T-helper 1 cell treated with Interleukin-12 subunit alpha and Interleukin-12 subunit beta and Interleukin-4 antibody, amounts not matched to agents 30 μg/mL and 1 μg/mL, for 36 hours (primary cell): ENCODE results near the gene PLA2G4E.

Experiments
- H3K27ac Mint-ChIP-seq: one replicate; pipeline ENCODE4 v1.8.0; 2021; ENCODE audit warnings: mild to moderate bottlenecking, mixed read lengths
- H3K27me3 Mint-ChIP-seq: one replicate; pipeline ENCODE4 v1.8.0; 2021; ENCODE audit warnings: low read depth, mixed read lengths
- H3K36me3 Mint-ChIP-seq: one replicate; pipeline ENCODE4 v1.8.0; 2021; ENCODE audit warnings: low read depth, mixed read lengths
- H3K4me1 Mint-ChIP-seq: one replicate; pipeline ENCODE4 v1.8.0; 2021; ENCODE audit warnings: low read depth, mixed read lengths
- H3K4me3 Mint-ChIP-seq: one replicate; pipeline ENCODE4 v1.8.0; 2021; ENCODE audit warnings: mild to moderate bottlenecking, moderate library complexity, mixed read lengths
- H3K9me3 Mint-ChIP-seq: one replicate; pipeline ENCODE4 v1.8.0; 2021; ENCODE audit warnings: mixed read lengths

The PLA2G4E gene

DNA sequence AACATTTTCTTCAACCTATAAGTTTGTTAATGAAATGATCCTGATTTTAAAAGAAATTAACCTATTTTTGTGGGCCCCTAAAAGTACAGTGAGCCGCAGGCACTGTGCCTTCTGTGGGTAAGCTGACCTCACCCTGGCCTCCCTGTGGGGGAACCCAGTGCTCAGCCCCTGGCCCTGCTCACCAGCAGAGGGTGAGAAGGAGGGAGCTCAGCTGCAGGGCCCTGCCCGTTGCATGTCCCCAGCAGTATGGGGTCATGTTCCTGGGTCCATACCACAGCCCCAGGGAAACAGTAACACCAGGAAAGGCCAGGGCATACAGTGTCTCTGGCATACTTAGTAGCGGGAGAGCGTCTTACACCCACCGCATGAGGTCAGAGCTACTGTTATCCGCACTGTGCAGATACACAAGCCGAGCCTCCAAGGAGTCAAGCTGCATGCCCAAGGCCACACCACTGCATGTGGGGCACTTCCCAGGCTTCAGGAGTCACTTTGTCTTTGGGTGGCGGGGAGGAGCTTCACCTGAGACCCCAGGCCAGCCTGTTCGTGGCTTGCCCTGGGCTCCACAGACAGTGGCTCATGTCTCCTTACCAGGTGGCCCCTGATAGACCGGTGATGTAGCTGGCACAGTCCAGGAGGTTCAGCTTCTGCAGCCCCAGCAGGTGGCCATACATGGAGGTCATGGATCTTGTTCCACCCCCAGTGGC, 25.9 kb downstream of the PLA2G4E start:
- H3K27me3 Mint-ChIP-seq, result no peaks in the 10 kb centered on the region
- H3K9me3 Mint-ChIP-seq, result no peaks in the 10 kb centered on the region
- H3K36me3 Mint-ChIP-seq, result no peaks in the 10 kb centered on the region
- H3K4me1 Mint-ChIP-seq, result no peaks in the 10 kb centered on the region
- H3K4me3 Mint-ChIP-seq, result no peak overlapping the region
- no peak overlapping the region for H3K27ac Mint-ChIP-seq

DNA sequence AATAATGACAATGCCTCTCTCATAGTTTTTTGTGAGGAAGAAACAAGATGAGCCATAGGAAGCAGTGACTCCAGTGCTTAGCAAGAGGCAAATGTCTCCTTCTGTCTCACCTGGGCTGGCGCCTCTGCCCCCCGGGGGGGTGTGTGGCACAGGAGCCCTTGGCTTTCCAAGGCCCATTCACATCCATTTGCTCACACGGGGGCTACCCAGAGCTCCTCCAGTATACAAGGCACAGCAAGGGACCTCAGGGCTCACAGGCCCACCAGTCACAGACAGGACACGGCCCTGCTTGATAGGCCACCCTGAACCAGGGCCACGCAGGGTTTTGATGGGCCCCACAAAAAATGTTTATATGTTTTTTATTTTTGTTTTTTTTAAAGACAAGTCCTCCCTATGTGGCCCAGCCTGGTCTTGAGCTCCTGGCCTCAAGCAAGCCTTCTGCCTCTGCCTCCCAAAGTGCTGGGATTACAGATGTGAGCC, 26.6 kb downstream of the PLA2G4E start:
- Mint-ChIP-seq H3K27ac (no peak overlapping the region), H3K4me1 (no peaks in the 10 kb centered on the region), H3K4me3 (no peak overlapping the region), H3K36me3 (no peaks in the 10 kb centered on the region), H3K9me3 (no peaks in the 10 kb centered on the region), H3K27me3 (no peaks in the 10 kb centered on the region)

DNA sequence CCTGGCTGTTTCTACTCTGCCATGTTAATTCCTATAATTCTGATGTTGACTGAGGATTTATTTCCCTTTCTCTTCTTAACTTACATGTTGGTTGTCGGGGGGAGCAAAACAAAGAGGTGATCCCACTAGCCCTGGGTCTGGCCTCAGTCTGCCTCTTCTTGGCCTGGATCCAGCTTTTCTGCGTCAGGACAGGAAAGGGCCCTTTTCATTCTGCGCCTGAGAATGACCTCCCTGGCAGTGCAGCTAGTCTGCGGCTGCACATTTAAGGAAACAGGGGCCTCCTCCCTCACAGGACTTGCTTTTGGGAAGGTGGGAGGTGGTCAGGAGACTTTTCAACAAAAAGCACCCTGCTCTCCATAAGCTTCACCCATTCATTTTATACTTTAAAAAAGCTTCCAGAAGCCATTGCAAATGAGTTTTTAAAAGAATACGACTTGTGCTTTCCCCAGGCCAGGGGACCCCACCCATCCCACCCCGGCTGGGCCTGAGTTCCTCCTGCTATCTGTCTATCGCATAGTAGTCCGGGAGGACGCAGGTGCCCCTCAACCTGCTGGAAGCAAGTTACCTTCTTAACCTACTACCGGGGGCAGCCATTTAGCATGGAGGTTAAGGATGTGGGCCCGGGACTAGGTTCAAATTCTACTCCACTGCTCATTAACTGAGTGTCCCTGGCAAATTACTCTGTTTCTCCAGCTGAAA, 27.2 kb downstream of the PLA2G4E start:
- H3K4me3 Mint-ChIP-seq, result no peak overlapping the region
- no peaks in the 10 kb centered on the region for H3K36me3 Mint-ChIP-seq
- no peaks in the 10 kb centered on the region for H3K4me1 Mint-ChIP-seq
- H3K9me3 Mint-ChIP-seq, result no peaks in the 10 kb centered on the region
- H3K27me3 Mint-ChIP-seq, result no peaks in the 10 kb centered on the region
- H3K27ac Mint-ChIP-seq, result no peak overlapping the region

DNA sequence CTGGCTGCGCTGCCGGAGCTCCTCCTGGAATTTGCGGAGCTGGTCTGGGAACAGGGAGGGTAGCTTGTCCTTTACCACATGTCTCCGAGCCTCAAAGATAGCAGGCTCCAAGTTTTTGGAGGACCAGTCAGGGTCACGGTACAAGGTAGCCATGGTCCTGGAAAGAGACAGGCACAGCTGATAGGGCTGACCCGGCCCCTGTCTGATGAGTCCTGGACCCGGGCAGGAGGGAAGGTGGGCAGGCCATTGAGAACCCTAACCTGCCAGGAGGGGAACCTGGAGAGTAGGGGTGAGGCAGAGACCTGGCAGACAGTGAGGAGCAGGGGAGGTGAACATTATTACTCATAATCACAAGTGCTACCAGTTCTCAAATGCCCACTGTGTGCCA, 28.0 kb downstream of the PLA2G4E start:
- Mint-ChIP-seq H3K27me3 (no peaks in the 10 kb centered on the region), H3K9me3 (no peaks in the 10 kb centered on the region), H3K36me3 (no peaks in the 10 kb centered on the region), H3K4me1 (no peaks in the 10 kb centered on the region), H3K4me3 (no peak overlapping the region), H3K27ac (no peak overlapping the region)

DNA sequence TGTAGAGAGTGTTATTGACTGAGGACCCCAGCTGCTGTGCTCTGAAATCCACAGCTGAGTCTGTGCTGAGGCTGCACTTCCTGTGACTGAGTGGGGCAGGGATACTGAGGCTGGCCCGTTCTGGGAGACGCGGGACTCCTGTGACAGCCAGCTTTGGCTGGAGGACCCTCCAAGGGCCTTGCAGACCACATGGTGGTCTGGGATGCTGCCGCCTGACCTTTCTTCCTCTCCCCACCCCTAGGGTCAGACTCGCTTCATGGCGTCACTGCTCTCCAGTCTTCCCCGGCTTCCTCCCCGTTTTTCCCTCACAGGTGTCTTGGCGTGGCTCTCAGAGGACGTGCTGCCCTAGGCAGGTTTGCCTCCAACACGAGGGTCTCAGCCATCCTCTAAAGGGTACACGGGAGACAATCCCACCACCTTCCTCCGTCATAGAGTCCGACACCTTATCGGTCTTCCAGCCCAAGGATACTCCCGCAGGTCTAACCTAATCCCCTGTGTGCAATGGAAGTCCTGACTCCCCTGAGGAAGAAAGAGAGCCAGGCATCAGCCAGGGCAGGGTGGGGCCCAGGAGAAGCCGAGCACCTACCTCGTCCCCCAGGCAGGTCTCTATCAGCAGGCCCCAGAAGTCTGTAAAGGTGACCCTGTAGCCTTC, 28.6 kb downstream of the PLA2G4E start:
- no peaks in the 10 kb centered on the region for H3K36me3 Mint-ChIP-seq

DNA sequence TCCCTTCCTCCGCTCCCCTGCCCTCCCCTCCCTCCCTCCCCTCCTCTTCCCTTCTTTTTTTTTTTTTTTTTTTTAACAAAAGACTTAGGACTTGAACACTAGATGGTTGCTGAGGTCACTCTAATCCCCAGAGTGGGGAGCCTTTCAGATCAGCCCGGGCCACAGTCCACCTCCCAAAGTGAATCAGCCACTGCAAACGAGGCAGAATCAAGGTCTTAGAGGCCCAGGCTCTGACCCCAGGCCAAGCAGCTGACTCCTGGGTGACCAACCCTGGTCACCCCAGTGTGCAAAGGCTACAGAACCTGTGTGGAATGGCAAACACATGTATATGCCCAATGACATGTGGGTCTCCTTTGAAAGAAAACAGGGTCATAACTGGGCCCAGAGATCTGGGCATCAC, 30.2 kb downstream of the PLA2G4E start:
- Mint-ChIP-seq H3K36me3 (no peaks in the 10 kb centered on the region), H3K4me3 (no peak overlapping the region), H3K27me3 (no peaks in the 10 kb centered on the region), H3K9me3 (no peaks in the 10 kb centered on the region), H3K27ac (no peak overlapping the region), H3K4me1 (no peaks in the 10 kb centered on the region)

More for the DNA sequence above, 28.6 kb downstream of the PLA2G4E start:
- H3K27me3 Mint-ChIP-seq, result no peaks in the 10 kb centered on the region
- no peaks in the 10 kb centered on the region for H3K9me3 Mint-ChIP-seq
- no peak overlapping the region for H3K27ac Mint-ChIP-seq
- no peaks in the 10 kb centered on the region for H3K4me1 Mint-ChIP-seq
- no peak overlapping the region for H3K4me3 Mint-ChIP-seq

GRCh38 chr15:41990243-41990605, 30.6 kb downstream of the PLA2G4E start:
- no peak overlapping the region for H3K27ac Mint-ChIP-seq
- no peaks in the 10 kb centered on the region for H3K27me3 Mint-ChIP-seq
- no peaks in the 10 kb centered on the region for H3K4me1 Mint-ChIP-seq

DNA sequence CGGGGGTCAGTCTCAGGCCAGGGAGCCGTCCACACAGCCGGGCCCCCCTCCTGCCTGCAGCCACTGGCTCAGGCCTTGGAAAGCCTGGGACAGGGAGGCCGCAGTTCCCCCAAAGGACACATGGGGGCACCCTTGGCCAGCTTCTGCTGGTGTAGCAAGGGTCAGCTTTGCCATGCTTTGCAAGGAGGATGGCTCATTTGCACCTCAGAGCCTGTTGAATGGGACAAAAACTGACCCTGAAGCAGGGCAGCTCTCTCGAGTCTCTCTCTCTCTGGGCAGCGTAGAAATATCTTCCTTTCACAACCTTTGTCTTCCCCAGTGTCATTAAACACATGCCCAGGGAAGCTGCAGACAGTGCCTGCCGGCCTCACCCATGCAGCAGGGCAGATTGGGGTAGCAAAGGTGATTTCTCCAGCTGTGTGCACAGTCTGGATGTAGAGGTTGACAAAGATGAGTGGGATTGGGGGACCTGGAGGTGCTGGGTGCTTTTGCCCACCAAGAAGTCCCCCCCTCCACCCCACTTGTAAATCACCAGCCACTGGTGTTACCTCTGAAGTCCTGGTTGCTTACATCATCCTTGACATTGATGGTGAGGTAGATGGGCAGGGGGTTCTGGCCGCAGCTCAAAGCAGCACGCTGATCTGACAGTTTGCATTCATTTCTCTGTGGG, 31.1 kb downstream of the PLA2G4E start:
- Mint-ChIP-seq H3K36me3 (no peaks in the 10 kb centered on the region), H3K4me3 (no peak overlapping the region), H3K9me3 (no peaks in the 10 kb centered on the region), H3K4me1 (no peaks in the 10 kb centered on the region), H3K27me3 (no peaks in the 10 kb centered on the region), H3K27ac (no peak overlapping the region)

More at GRCh38 chr15:41990243-41990605, 30.6 kb downstream of the PLA2G4E start:
- Mint-ChIP-seq H3K4me3 (no peak overlapping the region), H3K9me3 (no peaks in the 10 kb centered on the region), H3K36me3 (no peaks in the 10 kb centered on the region)

GRCh38 chr15:41988896-41989572, 31.8 kb downstream of the PLA2G4E start:
- Mint-ChIP-seq H3K9me3 (no peaks in the 10 kb centered on the region), H3K4me3 (no peak overlapping the region), H3K27me3 (no peaks in the 10 kb centered on the region), H3K4me1 (no peaks in the 10 kb centered on the region), H3K27ac (no peak overlapping the region), H3K36me3 (no peaks in the 10 kb centered on the region)

- Mint-ChIP-seq H3K4me1 (no peaks in the 10 kb centered on the region), H3K9me3 (no peaks in the 10 kb centered on the region), H3K36me3 (no peaks in the 10 kb centered on the region), H3K4me3 (no peak overlapping the region), H3K27ac (no peak overlapping the region), H3K27me3 (no peaks in the 10 kb centered on the region)
These were observed 32.9 kb downstream of the PLA2G4E start for GRCh38 chr15:41987925-41988275.

DNA sequence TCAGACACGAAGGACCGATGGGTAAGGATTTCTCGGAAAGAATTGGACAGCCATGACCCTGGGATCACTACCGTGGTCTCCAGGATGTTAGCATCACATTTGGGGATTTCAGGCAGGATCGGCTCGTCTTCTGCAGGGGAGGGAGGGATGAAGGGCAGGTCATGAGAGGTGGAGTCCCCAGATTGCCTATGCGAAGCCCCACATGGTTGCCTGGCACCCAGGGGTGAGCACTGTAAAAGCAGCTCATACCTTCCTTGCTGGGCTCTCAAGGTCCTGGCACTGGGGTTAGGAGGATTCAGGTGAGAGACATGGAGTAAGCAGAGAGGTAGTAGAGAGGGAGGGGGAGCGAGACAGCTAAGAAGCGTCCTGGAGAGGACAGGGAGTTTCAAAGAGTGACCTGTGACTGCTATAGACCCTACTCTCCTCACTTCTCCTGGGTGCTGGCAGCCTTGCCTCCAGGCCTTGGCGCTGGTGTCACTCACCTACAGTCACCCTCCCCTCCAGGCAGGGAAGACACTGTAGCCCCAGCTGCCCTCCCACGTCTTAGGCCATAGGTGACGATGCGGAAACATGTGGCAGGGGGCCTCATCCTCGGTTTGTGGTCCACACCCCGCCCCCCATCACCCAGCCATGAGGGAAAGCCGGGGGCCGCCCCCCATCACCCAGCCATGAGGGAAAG, 33.5 kb downstream of the PLA2G4E start:
- no peaks in the 10 kb centered on the region for H3K27me3 Mint-ChIP-seq

GRCh38 chr15:41985236-41986160, 35.3 kb downstream of the PLA2G4E start:
- Mint-ChIP-seq H3K9me3 (no peaks in the 10 kb centered on the region), H3K27ac (no peak overlapping the region), H3K4me3 (no peak overlapping the region), H3K36me3 (no peaks in the 10 kb centered on the region), H3K4me1 (peaks cover 15% of the 10 kb centered on the region), H3K27me3 (no peaks in the 10 kb centered on the region)

More for the DNA sequence above, 33.5 kb downstream of the PLA2G4E start:
- no peaks in the 10 kb centered on the region for H3K4me1 Mint-ChIP-seq
- H3K4me3 Mint-ChIP-seq, result no peak overlapping the region
- H3K9me3 Mint-ChIP-seq, result no peaks in the 10 kb centered on the region
- H3K27ac Mint-ChIP-seq, result no peak overlapping the region
- no peaks in the 10 kb centered on the region for H3K36me3 Mint-ChIP-seq

DNA sequence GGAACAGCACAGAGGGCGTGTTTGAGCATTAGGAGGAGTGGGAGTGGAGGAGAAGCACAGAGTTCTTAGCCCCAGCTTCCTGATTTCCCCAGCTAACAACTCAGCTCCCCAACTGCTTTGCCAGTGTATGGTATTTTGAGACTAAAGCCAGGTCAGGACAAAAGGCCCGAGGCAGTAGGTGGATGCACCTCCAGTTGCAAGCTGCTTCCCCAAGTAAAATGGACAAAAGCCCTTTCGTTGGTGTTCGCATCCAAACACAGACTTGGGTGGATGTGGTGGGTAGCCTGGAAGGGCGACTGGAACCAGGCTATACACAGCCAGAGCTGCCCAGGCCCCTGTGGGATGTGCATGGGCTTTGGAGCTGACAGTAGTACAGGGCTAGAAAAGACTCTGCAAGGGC, 36.2 kb downstream of the PLA2G4E start:
- Mint-ChIP-seq H3K4me3 (no peak overlapping the region), H3K9me3 (no peaks in the 10 kb centered on the region), H3K36me3 (no peaks in the 10 kb centered on the region), H3K4me1 (peaks cover 21% of the 10 kb centered on the region), H3K27ac (no peak overlapping the region), H3K27me3 (no peaks in the 10 kb centered on the region)
